ENCODE data around the gene FOXA2.

The FOXA2 gene

DNA sequence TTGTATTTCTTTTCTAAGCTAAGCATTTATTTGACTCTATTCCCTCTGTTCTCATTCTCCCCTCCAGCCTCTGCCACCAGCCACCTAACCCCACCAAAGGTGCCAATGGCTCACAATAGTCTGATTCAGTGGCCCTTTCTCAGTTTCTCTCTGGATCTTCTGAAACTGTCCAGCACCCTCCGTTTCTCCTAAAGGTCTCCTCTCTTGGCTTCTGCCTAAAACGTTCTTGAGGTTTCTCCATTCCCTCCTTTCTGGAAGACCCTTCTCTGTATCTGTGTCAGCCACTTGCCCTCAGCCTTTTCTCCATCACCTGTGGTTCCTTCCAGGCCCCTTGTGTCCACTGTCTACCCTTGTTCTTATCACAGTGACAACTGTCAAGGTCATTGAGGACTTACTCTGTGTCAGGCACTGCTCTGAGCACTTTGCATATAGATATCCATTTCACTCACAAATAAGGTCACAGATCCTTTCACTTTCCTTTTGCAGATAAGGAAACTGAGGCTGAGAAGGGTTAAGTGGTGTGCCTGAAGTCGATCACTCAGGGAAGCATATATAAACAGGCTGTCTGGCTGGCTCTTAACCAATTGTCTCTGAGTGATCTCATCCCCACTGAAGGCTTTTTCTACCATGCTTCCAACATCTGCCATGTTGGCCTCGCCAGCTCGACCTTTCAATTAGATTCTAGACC lies 48.1 kb downstream of the FOXA2 start:
- DNase-seq = no peak

DNA sequence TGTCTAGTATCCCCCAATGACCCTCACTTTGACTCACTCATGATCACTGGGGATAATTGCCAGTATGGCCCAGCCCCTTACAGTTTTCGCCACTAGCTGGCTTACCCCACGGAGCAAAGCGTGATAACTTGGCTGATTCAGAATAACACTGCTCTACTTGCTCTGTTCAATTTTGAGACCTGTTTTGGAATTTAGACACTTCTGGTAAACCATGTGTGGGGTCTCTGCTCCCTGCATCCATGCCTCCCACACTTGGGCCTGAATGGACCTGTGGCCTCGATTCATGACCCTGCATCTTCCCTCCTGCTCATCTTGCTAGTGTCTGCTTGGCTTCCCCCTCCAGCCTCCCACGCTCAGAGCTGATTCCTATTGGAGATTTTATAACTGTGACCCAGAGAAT lies 48.9 kb downstream of the FOXA2 start:
- no peak for DNase-seq

DNA sequence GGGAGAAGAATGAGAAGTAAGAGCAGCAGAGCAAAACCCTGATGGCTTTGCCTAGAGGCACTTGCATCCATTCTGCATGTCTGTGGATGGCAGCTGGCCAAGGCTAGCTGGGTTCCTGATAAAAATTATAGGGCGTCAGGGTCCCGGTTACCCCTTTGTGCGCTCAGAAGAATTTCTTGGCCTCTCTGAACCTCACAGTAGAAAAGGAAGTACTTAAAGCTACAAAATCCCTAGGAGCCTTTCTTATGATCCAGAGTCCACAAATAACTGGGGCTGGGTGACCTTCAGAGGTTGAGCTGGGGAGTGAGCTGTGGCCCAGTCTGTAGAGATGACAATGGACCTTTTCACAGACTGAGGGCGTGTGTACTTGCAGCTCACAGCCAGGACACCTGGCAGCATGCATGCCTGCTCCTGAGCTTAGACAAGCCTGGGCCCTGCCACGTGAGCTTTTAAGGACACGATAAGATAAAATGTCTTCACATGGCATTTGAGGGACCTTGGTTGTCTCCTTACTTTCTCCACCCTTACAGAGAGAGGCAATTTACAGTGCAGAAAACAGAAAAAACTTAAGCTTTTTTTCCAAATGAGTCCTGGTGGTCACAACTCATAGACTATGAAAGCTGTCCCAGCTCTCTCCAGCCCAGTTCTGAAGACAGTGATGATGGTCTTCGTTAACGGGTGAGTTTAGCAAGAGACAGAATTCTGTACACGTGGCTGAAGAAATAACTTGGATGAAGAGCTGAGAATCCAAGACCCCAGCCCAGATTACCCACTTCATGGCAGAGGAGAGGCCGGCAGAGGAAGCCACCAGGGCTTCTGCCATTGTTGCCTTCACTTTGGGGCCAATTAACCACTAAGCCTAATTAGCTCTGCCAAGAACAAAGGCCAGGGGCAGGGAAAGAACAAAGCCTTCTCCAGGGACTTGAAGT lies 50.3 kb downstream of the FOXA2 start:
- DNase-seq = no peak

DNA sequence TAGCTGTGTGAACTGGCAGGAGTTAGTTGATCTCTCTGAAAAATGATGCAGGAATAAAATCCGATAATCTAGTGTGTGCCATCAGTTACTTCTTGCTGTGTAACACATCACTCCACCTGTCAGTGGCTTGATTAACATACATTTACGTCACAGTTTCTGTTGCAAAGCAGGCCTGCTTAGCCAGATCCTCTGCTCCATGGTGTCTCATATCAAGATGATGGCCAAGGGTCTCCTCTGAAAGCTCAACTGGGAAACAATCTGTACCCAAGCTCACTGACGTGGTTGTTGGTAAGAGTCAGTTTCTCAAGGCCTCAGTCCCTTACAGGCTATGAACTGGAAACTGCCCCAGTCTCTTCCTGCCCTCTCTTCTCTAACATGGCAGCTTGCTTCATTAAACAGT lies 51.8 kb downstream of the FOXA2 start:
- no peak for DNase-seq

DNA sequence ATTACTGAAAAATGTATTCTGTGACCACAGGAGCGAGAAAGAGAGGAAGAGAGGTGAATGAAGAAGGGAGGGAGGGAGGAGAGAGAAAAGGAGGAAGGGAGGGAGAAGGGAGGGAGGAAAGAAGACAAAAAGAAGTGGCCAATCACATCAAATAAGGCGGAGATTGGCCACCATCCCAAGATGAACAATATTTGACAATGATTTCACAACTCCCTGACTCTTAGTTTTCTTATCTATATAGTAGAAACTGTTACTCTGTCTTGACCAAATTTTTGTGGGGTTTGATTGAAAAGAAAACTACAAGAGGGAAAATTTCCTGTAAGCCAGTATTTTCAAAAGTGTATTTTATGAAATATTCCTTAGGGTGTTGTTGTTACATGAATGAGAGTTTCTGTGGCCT lies 52.6 kb downstream of the FOXA2 start:
- DNase-seq = no peak

DNA sequence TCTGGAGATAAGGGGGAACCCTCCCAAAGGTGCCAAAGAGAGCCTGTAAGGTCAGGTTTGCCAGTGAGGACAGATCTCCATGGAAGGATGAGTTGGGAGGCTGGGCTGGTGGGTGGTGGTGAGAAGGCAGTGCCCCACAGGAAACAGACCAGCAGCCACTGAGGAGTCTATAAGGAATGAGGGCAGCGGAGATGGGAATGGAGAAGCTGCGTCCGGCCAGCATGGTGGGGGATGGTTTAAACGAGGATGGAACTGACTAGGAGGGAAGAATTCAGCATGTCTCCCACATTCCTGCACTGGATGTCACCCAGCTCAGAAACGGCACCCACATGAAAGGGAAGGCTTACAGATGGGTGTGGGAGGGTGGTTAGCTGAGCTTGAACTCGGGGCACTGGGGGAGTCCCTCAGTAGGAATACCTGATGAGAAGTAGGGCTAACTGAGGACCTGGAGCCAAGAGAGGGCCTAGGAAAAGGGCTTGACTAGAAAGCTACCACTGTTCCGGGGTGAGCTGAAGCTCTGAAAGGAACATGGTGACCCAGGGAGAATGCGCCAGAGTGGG lies 53.2 kb downstream of the FOXA2 start:
- DNase-seq = no peak
